Measurements from ENCODE around the gene ABHD16A.

- TF ChIP-seq, protein P1, sequence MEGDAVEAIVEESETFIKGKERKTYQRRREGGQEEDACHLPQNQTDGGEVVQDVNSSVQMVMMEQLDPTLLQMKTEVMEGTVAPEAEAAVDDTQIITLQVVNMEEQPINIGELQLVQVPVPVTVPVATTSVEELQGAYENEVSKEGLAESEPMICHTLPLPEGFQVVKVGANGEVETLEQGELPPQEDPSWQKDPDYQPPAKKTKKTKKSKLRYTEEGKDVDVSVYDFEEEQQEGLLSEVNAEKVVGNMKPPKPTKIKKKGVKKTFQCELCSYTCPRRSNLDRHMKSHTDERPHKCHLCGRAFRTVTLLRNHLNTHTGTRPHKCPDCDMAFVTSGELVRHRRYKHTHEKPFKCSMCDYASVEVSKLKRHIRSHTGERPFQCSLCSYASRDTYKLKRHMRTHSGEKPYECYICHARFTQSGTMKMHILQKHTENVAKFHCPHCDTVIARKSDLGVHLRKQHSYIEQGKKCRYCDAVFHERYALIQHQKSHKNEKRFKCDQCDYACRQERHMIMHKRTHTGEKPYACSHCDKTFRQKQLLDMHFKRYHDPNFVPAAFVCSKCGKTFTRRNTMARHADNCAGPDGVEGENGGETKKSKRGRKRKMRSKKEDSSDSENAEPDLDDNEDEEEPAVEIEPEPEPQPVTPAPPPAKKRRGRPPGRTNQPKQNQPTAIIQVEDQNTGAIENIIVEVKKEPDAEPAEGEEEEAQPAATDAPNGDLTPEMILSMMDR (IDR thresholded peaks at IDR 0.05): no peak
- TF ChIP-seq POLR2A (IDR thresholded peaks at IDR 0.05): no peak
Measured at GRCh38 chr6:31730631-31731086, 27.5 kb upstream of the ABHD16A start.

Data from Peyer's patch (tissue), 4 donors.